Stimulated activated CD8-positive, alpha-beta memory T cell treated with anti-CD3 and anti-CD28 coated beads, Interleukin-2, amount 100 ng/mL, for 1 hour (primary cell): ENCODE measurements around the gene SP9.

Experiments used
- DNase-seq, 2 donors: peaks; one replicate each; pipeline ENCODE4 v3.0.0-alpha.2; 2020; ENCODE audit warnings: low read depth in 2 of 2

The SP9 gene

DNA sequence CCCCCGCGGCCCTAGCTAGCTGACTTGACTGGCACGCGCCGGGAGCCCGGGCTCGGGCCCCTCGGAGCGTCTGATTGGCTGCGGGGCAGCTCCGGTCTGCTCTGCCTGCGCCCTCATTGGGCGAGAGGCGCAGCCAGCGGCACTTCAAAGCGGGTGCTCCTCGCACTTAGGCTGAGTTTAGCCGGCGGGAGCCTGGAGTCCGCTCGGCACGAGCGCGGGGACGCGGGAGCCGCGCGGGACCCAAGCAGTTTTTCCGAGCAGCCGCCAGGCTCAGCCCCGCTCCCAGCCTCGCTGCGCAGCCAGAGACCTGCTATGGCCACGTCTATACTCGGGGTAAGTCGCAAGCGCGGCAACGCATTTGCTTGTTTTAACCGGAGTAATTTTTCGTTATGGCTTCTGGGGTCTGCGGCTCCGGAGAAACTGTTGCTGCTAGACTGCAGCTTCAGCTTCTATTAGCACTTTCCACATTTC, at the start of gene SP9:
Gene SP9, plus strand, starts transcription at position 174 of the 471 bp plus-strand sequence. Its CDS starts 139 bp downstream, at position 313.
- DNase-seq = no peak

DNA sequence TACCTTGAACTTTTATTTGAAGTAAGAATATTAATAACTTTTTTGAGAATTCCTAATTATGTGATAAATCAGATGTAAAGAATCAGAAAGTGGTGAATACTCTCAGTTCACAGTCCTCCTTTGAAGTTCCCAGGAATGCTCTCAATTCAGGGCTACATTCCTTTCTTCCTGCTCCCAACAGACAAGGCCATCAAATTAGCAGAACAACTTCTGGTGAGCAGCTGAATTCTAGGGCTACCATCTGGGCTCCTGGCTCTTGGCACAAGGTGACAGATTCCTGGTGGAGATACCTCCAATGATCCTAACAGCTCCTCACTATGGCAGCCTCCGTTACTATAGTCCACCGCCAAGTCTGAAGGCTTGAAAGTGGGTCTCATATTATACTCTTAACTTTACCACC, 48.6 kb upstream of the SP9 start:
- no peak for DNase-seq

DNA sequence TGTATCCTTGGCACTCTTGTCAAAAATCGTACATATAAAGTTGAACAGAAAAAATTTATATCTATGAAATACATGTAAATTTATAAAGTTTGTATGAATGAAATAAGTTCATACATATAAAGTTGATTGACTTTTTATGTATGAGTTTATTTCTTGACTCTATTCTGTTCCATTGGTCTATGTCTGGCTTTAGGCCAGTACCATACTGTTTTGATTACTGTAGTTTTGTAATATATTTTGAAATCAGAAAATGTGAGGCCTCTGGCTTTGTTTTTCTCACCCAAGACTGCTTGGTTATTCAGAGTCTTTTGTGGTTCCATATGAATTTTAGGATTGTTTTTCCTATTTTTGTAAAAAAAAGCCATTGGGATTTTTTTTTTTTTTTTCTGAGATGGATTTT, 41.8 kb upstream of the SP9 start:
- DNase-seq = no peak

DNA sequence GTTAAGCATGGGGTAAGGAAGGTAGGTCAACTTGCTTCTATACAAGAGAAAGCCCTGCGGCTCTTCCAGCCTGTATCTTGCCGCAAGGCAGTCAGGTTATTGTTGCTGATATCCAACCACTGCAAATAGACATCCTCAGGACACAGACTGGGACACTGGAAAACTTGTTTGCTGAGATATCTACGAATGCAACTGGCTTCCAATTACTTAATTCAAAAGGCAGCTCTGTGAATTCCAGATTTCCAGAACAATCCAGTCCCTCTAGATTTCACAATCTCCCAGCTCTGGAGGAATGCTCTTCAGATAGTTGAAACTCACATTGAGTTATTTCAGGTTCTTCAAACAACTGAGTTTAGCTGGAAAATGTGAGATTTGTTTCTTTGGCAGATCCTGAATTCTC, 34.6 kb upstream of the SP9 start:
- no peak for DNase-seq

DNA sequence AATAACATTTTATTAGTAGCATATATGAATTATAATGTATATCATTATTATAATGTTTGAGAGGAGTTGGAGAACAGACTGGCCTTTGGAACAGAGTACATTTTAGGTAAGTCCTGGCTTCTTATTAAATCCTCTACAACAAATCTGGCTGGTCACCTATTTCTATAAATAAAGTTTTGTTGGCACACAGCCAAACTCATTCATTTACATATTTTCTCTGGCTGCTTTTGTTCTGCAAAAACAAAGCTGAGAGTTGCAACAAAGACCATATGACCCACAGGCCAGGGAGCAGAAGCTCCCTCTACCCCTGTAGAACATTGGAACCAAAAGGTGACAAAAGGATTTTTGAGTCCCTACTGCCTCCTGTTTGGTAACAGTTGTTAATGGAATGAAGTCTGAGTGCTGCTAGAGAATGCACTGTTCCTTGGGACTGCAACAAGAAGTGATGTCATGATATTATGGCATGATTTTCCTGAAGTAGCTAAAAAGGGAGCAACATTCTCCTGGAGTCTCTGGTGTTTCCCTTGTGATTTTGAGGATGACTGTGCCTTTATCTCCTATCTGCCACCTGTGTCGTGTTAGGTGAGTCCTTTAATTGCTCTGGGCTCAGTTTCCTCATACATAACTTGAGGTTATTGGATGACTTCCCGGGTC, 22.0 kb upstream of the SP9 start:
- no peak for DNase-seq

DNA sequence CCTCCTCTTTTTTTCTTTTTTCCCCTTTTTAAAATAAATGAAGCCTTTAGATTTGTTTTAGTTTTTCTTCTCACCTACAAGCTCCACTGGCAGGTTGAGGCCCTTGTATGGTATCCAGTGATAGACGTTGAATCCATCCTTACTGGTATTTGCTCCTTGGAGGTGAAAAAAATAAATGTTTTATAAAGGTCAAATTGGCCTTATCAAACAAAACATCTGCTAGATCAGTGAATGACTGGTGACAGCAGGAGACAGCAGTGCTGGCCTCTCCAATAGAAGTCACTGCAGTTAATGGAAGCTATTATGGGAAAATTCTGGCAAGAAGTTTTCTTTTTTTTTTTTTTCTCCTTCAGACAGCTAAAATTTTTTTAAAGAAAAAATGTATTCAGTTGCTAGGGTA, 12.6 kb upstream of the SP9 start:
- no peak for DNase-seq

DNA sequence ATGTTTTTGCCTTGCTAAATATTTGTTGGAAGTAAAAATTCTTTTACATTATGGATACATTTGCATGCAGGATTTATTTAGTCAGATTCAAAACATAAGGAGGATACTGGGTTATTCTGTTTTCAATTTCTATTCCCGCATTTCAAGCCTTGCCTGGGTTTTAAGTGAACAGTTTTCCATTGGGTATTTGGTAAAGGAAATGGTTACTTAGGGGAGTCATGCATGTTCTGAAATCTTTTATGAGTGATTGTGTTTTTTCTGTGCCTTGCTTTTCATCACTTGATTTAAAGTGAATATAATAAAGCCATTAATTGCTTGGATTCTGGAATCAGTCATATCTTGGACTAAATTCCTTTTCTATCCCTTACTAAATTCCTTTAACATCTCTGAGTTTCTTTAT, 12.0 kb upstream of the SP9 start:
- no peak for DNase-seq

DNA sequence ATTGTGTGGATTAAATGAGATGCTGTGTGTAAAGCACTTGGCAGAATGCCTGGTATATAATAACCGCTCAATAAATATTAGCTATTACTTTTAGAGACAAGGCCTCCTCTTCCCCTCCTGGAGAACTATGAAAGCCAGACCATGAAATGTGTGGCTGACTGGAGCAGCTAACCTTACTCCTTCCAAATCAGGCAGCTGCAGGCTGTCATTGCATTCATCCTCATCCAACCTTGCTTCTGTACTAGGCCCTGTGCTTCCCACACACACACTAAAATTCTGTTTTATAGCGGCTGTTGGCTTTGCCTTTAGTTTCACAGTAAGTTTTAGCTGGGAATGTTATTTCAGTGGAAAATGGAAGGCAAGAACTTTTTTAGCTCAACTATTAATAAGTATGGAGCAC, 10.2 kb upstream of the SP9 start:
- no peak for DNase-seq

DNA sequence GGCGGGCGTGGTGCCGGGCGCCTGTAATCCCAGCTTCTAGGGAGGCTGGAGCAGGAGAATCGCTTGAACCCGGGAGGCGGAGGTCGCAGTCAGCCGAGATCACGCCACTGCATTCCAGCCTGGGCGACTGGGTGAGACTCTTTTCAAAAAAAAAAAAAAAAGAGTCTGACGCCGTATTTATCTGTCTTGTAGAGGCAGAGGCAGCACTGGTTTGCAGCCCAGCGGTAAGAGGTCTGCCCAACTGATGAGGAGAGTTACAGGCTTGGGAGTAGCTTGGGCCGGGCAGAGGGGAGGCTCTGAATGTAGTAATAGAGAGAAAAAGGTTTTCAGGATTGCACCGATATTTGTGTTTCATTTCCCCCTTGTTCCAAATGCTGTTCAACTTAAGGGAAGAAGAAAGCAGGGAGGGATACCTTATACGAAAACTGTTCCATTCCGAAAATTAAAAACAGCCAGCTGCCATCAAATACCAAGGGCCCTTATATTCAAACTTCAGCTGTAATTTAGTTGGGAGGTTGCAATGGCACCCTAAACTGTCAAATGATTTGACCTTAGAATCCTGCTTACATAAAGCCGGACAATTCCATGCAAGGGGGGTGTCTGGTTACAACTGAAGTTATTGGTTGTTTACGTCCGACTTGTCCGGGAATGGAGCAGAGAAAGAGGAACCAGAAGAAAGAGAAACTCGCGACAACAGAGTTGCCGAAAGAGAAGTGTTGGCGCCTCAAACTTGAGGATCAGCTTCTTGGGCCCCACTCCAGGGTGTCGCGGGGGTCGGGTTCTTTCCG, 9.2 kb upstream of the SP9 start:
- no peak for DNase-seq

DNA sequence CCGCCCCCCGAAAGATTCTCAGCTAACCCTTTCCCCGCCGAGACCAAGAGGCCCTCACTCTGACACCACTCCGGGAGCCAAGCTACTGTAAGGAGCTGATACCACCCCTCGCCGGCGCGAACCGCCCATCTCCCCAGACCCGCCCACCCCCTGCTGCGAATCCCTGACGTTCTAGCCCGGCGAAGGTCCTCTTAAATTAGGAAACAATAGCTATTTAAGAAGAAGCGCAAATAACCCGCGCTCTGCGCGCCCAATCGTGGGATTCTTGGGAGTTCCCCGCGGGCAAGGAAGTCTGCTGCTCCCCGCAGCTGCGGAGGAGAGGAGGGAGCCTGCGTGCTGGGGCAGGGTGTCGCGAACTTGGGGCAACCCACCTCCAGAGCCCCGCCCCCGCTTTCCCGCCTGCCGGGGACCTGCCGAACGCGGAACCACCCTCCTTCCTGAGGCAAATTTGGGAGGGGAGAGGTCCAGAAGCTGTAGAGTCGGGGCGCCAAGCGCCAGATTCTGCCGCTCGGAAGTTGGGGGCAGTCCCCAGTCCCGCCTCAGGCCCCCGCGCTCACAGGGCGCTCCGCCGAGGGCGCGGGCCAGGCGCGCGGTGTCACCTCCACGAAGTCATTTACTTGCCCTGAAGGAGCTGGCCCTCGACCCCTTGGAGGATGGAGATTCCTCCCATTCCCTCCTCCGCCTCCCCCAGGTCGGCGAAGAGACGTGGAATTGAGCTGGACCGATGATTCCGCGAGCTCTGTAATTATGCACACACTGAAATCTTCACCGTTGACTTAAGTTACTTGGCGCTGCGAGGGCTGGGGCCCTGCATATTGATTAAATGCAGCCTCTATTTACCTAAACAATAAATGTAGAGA, 8.4 kb upstream of the SP9 start:
- no peak for DNase-seq

DNA sequence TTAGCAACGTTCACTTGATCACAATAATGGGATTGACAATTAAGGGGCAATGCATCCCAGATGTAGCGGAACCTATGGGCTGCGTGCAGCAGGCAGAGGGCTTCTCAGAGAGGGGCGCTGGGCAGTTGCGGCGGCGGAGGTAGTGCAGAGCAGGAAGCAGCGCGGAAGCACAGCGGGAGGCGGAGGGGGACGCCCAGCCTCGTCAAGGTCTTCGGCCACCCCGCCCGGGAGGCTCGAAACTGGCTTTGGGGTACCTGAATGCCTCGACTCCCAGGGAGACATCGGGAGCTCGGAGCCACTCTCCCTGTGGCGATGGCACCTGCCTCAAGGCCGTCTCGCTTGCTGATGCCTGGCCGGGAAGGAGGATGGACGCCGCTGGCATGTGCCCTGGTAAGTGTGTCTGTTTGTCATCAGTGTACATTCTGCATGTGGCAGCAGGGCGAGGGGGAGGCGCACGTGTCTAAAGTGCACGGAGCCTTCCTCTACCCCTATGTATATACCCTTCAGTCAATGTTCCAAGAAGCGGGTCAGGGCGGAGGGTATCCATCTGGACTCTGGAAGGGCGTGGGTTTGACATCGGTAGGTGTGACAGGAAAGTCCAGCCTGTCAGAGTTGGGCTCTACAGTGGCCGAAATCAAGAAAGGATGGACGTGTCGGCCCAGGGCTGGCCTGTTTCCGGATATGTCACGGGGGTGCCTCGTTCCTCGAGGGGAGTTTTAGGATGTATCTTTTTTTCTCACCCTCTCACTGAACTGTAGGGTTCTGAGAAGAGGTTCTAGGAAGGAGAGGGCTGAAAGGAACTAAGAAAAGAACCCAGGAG, 7.5 kb upstream of the SP9 start:
- no peak for DNase-seq

DNA sequence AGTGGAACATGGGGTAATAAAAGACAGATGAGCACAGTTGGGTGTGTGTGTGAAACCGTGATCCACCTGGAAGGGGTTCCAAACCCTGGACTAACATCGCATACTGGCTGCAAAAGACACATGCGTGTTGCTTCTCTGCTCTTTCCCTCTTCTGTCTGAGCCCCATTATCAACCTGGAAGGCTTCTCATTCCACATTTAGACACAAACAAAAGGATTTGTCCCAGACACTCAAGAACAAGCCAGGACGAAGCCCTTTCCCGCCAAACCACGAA, 7.0 kb upstream of the SP9 start:
- no peak for DNase-seq

DNA sequence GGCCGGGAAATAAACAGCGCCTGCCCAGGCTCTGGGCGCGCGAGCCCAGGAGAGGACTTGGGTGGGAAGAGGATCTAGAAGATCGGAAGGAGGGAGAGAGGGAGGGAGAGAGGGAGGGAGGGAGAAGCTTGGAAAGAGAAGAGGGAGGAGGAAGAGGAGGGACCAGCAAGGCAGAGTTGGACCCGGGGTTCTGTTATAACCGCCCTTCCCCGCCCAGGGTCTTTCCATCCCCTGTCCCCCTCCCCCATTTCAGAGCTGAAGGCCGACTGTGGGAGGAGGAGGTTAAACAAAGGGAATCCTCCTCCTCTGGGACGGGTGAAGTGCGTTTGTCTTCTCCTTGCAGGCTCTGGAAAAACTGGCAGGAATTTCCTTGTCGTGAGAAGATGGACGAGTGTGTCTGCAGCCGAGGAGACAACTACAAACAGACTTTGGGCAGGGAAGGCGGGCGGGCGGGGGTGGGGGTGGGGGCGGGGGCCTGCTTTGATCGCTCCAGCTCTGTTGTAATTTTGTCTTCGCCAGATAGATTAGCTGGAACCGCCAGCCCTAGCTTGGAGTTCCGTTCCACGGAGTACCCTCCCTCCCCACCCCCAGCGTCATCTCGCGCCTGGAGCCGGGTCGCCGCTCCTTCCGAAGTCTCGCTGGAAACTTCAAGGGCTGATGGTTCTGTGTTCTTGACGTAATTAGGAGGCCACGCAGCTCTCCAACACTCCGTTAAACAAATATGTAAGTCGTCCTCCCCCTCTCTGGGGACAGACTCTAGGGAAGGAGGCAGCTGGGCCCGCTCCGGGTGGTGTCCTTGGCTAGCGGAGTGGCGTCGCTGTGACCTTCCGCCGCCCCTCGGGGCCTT, 6.4 kb upstream of the SP9 start:
- no peak for DNase-seq

DNA sequence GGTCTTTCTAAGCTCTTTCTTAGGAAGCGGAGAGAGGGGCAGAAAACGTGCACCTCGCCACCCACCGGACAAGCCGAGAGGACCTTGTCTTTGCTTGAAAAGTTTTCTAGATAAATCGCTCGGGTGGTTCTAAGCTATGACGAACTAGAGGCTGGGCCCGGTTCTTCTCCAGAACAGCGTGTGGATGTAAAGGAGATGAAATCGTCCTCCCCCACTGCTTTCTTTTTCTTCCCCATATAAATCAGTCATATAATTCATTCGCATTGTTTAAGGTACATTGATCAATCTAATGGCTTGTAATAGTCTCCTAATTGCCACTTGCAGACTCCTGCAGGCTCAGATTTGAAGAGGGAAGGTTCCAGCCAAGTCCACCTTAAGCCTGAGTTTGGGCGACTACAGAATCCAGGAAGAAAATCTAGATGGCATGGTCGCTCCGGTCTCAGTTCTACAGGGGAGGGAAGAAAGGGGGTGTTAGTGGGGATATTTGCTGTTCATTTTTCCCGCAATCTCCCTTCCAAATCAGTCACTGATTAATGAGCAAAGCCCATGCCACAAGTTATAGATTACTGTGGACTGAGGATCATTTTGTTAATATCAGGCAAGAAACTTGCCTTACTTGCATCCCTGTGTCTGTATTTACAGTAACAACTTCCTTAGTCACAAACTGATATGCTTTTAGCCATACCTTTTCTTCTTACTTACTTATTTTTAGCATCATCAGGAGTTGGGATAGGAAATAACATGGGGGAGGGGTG, 5.6 kb upstream of the SP9 start:
- no peak for DNase-seq

DNA sequence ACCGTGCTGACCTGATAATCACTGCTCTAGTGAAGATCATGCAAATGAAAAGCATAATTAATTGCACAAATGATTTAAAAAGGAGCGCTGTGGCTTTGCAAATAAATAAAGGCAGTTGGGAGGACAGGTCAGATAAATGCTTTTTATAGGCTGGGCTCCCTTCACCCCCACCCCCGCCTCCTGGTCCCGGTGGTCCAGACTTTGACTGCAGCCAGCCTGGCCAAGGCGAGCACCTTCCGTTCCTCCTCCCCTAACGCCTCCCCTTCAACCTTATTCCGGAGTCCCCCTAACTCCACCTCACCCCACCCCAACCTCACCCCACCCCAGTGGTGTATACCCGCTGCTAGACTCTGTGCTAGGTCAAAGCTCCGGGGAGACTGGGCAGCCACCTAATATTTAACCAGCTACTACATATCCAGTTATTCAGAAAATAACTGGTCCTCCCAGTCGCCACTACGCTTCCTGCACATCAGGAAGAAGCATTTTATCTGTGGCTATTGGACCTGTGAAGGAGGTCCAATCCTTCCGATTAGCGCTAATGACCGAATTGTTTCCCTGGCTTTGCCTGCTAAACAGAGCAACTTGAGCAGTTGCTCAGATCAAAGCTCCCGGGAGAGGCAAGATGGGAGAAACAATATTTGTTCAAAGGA, 3.7 kb upstream of the SP9 start:
- DNase-seq = no peak

DNA sequence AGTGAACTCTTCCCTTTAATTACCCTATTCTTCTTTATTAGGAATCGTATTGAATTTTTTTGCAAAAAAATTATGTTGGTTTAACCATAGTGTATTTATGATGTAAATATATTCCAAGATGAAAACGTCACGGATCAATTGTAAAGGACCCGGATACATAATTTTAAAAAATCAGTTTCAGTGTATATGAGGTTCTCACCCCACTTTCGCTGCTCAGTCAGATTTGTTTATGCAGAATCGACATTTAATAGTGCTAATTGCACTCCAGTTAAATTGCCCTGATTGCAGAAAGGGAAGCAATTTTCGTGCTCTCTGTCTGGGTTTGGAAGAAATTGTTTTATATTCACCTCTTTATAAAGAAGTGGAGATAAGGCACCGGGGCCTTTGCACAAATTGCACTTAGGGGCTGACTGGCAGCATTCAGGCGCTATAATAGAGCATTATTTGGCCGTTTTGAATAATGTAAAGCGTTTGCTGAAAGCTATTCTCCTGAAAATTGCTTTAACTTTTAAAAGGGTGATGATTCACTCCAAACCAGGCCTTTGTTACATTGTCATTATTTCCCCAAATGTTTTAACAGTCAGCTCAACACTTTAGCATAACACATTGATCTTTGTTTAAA, 3.0 kb upstream of the SP9 start:
- no peak for DNase-seq

DNA sequence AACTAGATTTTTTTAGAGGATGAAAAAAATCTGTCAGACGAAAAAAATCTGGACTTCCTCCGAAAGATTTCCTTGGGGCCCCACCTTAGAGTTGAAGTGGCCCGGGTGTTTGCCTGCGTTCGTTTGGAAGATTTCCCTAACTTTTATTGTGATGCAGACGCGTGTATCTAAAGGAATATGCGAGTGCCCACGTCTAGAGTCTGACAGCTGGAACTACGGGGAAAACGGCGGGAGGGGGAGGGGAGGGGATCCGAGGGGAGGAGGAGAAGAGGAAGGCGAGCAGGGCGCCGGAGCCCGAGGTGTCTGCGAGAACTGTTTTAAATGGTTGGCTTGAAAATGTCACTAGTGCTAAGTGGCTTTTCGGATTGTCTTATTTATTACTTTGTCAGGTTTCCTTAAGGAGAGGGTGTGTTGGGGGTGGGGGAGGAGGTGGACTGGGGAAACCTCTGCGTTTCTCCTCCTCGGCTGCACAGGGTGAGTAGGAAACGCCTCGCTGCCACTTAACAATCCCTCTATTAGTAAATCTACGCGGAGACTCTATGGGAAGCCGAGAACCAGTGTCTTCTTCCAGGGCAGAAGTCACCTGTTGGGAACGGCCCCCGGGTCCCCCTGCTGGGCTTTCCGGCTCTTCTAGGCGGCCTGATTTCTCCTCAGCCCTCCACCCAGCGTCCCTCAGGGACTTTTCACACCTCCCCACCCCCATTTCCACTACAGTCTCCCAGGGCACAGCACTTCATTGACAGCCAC, 2.4 kb upstream of the SP9 start:
- no peak for DNase-seq

DNA sequence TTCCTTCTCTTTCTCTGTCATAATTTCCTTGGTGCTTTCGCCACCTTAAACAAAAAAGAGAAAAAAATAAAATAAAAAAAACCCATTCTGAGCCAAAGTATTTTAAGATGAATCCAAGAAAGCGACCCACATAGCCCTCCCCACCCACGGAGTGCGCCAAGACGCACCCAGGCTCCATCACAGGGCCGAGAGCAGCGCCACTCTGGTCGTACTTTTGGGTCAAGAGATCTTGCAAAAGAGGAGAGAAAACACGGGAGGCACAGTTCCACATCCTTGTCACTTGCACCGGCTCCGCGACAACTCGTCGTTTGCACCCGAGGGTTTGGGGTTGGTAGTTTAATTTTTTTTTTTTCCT, 1.8 kb upstream of the SP9 start:
- no peak for DNase-seq
